IMR-90 (cell line): ENCODE results near the gene ARSJ. TPM values are rescaled to one million over a fixed set of nuclear protein-coding genes. Genes with fewer than 3 reads are reported as not detected.

Experiments
- ATAC-seq: fragments of 200-7000 bp; cut with Tn5 transposase; 2 replicates; pipeline ENCODE4 v1.9.1; 2020; ENCODE audit warnings: low read depth, mild to moderate bottlenecking, moderate library complexity
- BruUV-seq: library from RNA; stranded (reverse); fragments of 400-500 nt; replicated peaks from 2 replicates; lab custom pipeline; 2021; lab: Mats Ljungman, UMichigan
- CTCF ChIA-PET: fragments of 300-600 bp; formaldehyde crosslinking; extraction: SDS; loops from one replicate; lab custom pipeline; 2021; ENCODE audit warnings: antibody characterized with exemption; lab: Yijun Ruan, JAX
- POLR2A ChIA-PET: fragments of 300-600 bp; sonication (Branson Sonifier 250); formaldehyde crosslinking; loops from one replicate; lab custom pipeline; 2022; ENCODE audit warnings: antibody characterized with exemption; ENCODE audit not compliant: unreplicated experiment; lab: Charles Lee
- DNase-seq: peaks from one replicate; pipeline ENCODE4 v3.0.0; 2013
- H2AFZ ChIP-seq: replicated peaks from 2 replicates; pipeline ENCODE3; 2013; ENCODE audit warnings: low read length, mild to moderate bottlenecking; ENCODE audit not compliant: poor library complexity
- H2AK5ac ChIP-seq: 2 replicates; pipeline ENCODE4 v1.6.1; 2013; ENCODE audit warnings: low read depth, low read length, inconsistent platforms
- H2AK9ac ChIP-seq: replicated peaks from 2 replicates; pipeline ENCODE3; 2013; ENCODE audit warnings: mild to moderate bottlenecking, low read depth, low read length, moderate library complexity; ENCODE audit not compliant: poor library complexity
- H2BK120ac ChIP-seq: 2 replicates; pipeline ENCODE4 v1.6.1; 2013; ENCODE audit warnings: low read depth, low read length, inconsistent platforms
- H2BK15ac ChIP-seq: 3 replicates; pipeline ENCODE4 v1.6.1; 2013; ENCODE audit warnings: low read depth, low read length, inconsistent platforms
- H2BK20ac ChIP-seq: 2 replicates; pipeline ENCODE4 v1.6.1; 2013; ENCODE audit warnings: low read depth, mild to moderate bottlenecking, inconsistent platforms, low read length, moderate library complexity
- H2BK5ac ChIP-seq: 2 replicates; pipeline ENCODE4 v1.6.1; 2013; ENCODE audit warnings: mild to moderate bottlenecking, low read depth, low read length, inconsistent platforms; ENCODE audit not compliant: poor library complexity, severe bottlenecking
- H3K14ac ChIP-seq: replicated peaks from 2 replicates; pipeline ENCODE4 v1.6.1; 2013; ENCODE audit warnings: low read depth, low read length, inconsistent platforms
- H3K18ac ChIP-seq: 2 replicates; pipeline ENCODE4 v1.6.1; 2013; ENCODE audit warnings: low read depth, low read length, control low read depth
- H3K23ac ChIP-seq: 2 replicates; pipeline ENCODE4 v1.6.1; 2013; ENCODE audit warnings: low read depth, low read length, inconsistent platforms
- H3K27ac ChIP-seq: 2 replicates; pipeline ENCODE4 v1.5.1; 2013; ENCODE audit warnings: mild to moderate bottlenecking, control low read depth, low read length; ENCODE audit not compliant: insufficient read depth
- H3K27me3 ChIP-seq: 2 replicates; pipeline ENCODE4 v1.6.1; 2013; ENCODE audit warnings: low read length; ENCODE audit not compliant: control insufficient read depth, insufficient read depth
- H3K36me3 ChIP-seq: 2 replicates; pipeline ENCODE4 v1.6.1; 2013; ENCODE audit warnings: low read length, mixed read lengths; ENCODE audit not compliant: control insufficient read depth, insufficient read depth
- H3K4ac ChIP-seq: 2 replicates; pipeline ENCODE4 v1.6.1; 2013; ENCODE audit warnings: low read depth, low read length, inconsistent platforms
- H3K4me1 ChIP-seq: 2 replicates; pipeline ENCODE4 v1.6.1; 2013; ENCODE audit warnings: low read length, mixed read lengths; ENCODE audit not compliant: control insufficient read depth, insufficient read depth
- H3K4me2 ChIP-seq: 2 replicates; pipeline ENCODE4 v1.6.1; 2013; ENCODE audit warnings: low read depth, mild to moderate bottlenecking, control low read depth, low read length, moderate library complexity
- H3K4me3 ChIP-seq: 2 replicates; pipeline ENCODE4 v1.5.1; 2013; ENCODE audit warnings: low read depth, mild to moderate bottlenecking, control low read depth, low read length, moderate library complexity; ENCODE audit not compliant: insufficient read depth
- H3K56ac ChIP-seq: 2 replicates; pipeline ENCODE4 v1.6.1; 2013; ENCODE audit warnings: low read length, inconsistent platforms; ENCODE audit not compliant: insufficient read depth; ENCODE audit errors: extremely low read depth
- H3K79me1 ChIP-seq, 2 experiments: 2 replicates each; pipeline ENCODE4 v1.6.1; 2013; ENCODE audit warnings: low read length in 2 of 2, inconsistent platforms in 1 of 2, low read depth in 1 of 2
- H3K9ac ChIP-seq: 2 replicates; pipeline ENCODE4 v1.6.1; 2013; ENCODE audit warnings: low read depth, low read length, control low read depth
- H3K9me1 ChIP-seq: 2 replicates; pipeline ENCODE4 v1.6.1; 2013; ENCODE audit warnings: low read length, inconsistent platforms; ENCODE audit not compliant: insufficient read depth
- H3K9me3 ChIP-seq: 2 replicates; pipeline ENCODE4 v1.6.1; 2013; ENCODE audit warnings: low read length; ENCODE audit not compliant: control insufficient read depth, insufficient read depth
- H4K20me1 ChIP-seq: 2 replicates; pipeline ENCODE4 v1.6.1; 2013; ENCODE audit warnings: low read length, inconsistent platforms; ENCODE audit not compliant: insufficient read depth
- H4K5ac ChIP-seq: 2 replicates; pipeline ENCODE4 v1.6.1; 2013; ENCODE audit warnings: mild to moderate bottlenecking, low read depth, low read length, control low read depth
- H4K8ac ChIP-seq, 2 experiments: 2 replicates each; pipeline ENCODE4 v1.6.1; 2013; ENCODE audit warnings: low read depth in 2 of 2, low read length in 2 of 2, control low read depth in 1 of 2, inconsistent platforms in 1 of 2
- H4K91ac ChIP-seq: 2 replicates; pipeline ENCODE4 v1.6.1; 2013; ENCODE audit warnings: low read depth, low read length, inconsistent platforms; ENCODE audit not compliant: insufficient read depth
- BHLHE40 ChIP-seq: fragments of 150-350 bp; IDR thresholded peaks from 2 replicates; pipeline ENCODE4 v1.6.1; 2016; ENCODE audit warnings: mild to moderate bottlenecking, low read depth, low read length
- CEBPB ChIP-seq: IDR thresholded peaks from 2 replicates; pipeline ENCODE4 v1.6.1; 2012; ENCODE audit warnings: low read depth, low read length, improper control_type of control experiment
- FOS ChIP-seq: fragments of 150-350 bp; IDR thresholded peaks from 2 replicates; pipeline ENCODE4 v1.6.1; 2016; ENCODE audit warnings: low read depth, low read length
- MAZ ChIP-seq: IDR thresholded peaks from 2 replicates; pipeline ENCODE4 v1.6.1; 2012; ENCODE audit warnings: low read depth, mild to moderate bottlenecking, low read length, improper control_type of control experiment, moderate library complexity, borderline replicate concordance
- NFE2L2 ChIP-seq: fragments of 150-350 bp; IDR thresholded peaks from 2 replicates; pipeline ENCODE4 v1.6.1; 2016; ENCODE audit warnings: low read depth, mild to moderate bottlenecking, low read length
- POLR2A ChIP-seq: IDR thresholded peaks from 2 replicates; pipeline ENCODE4 v1.6.1; 2012; ENCODE audit warnings: mild to moderate bottlenecking, low read depth, low read length
- RAD21 ChIP-seq: IDR thresholded peaks from 2 replicates; pipeline ENCODE4 v1.6.1; 2012; ENCODE audit warnings: low read length, improper control_type of control experiment
- RCOR1 ChIP-seq: IDR thresholded peaks from 2 replicates; pipeline ENCODE4 v1.6.1; 2012; ENCODE audit warnings: mild to moderate bottlenecking, low read length, improper control_type of control experiment; ENCODE audit not compliant: insufficient replicate concordance
- RFX5 ChIP-seq: IDR thresholded peaks from 2 replicates; pipeline ENCODE4 v1.8.0; 2012; ENCODE audit warnings: low read depth, mild to moderate bottlenecking, low read length, moderate library complexity
- SMC3 ChIP-seq: fragments of 150-350 bp; IDR thresholded peaks from 2 replicates; pipeline ENCODE4 v1.6.1; 2016; ENCODE audit warnings: low read depth, mild to moderate bottlenecking, antibody characterized with exemption, low read length, moderate library complexity
- USF2 ChIP-seq: fragments of 150-350 bp; IDR thresholded peaks from 2 replicates; pipeline ENCODE4 v1.6.1; 2017; ENCODE audit warnings: mild to moderate bottlenecking, antibody characterized with exemption, low read length, low read depth
- WGBS, 2 experiments: methylation state at CpG; one replicate each; pipeline versions ENCODE4 v1.1.5 to v1.1.7; 2013; ENCODE audit warnings: missing lambda C conversion rate in 2 of 2; ENCODE audit not compliant: insufficient read length in 1 of 2; ENCODE audit errors: extremely low coverage in 2 of 2; 5-methylcytosine and 5-hydroxymethylcytosine counted together
- dilution Hi-C: fragments of 300-500 bp; cut with HindIII; formaldehyde crosslinking; loops from one replicate; pipeline ENCODE4 v1.14.3; 2018; ENCODE audit warnings: low sequenced_read_pairs; ENCODE audit not compliant: unreplicated experiment
- in situ Hi-C: fragments of 300-500 bp; cut with MboI; formaldehyde crosslinking; loops from 3 replicates; pipeline ENCODE4 v1.14.3; 2019; ENCODE audit warnings: low sequenced_read_pairs, inconsistent platforms, mixed read lengths
- intact Hi-C: fragments of 100-400 bp; cut with micrococcal nuclease; formaldehyde crosslinking; loops from 2 replicates; pipeline ENCODE4 v1.10.0; 2022
- polyA plus RNA-seq, 3 experiments: library from polyadenylated mRNA; depleted of rRNA; stranded (reverse); fragments of >200 nt; gene quantifications; 2 replicates each; pipeline ENCODE4 v1.2.3, GENCODE V29; 2012; ENCODE audit warnings: low replicate concordance in 1 of 3
- total RNA-seq: library from RNA; depleted of rRNA; stranded (reverse); fragments of >200 nt; gene quantifications from 2 replicates; pipeline ENCODE4 v1.2.3, GENCODE V29; 2012

Gene ARSJ
- total and polyA plus RNA-seq, 2 of the 4 experiments (the other 2 are of a cell fraction): 47.7 to 143 TPM

DNA sequence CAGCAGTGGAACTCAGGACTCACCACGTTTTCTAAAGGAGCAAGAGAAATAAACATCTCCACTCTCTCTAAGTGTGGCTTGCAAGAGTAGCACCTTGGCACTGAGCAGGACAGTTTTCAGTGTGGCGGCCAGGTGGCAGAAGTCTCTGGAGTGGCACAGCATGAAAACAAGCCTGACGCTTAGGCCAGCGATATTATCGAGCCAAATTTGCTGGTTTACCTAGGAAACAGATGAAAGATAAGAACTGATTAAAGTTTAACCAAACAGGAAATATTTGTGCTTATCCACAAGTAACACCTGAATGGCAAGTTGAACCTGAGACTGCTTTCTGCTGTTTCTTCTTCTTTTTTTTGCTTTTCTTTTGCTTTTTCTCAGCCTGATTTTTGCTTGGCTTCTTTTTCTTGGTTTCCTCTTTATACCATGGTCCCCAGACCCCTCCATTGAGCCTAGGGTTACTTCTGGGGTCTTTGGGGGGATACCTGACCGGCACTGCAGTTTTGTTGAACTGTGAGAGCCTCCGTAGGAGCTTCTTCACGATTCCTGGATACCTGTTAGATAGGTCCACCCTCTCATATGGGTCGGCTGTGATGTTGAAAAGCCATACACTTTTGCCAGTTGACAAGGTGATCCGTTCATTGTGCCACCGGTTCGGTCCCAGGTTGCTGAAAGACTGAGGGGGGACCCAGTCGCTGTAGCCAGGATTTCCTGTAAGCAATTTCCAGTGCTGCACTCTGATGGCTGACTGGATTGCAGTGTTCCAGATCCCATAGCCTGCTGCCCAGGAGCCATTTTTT is 77.3 kb downstream of the ARSJ start:
- no peak for DNase-seq
- H3K27me3 ChIP-seq: no peaks in the 10 kb centered on the region
- no peaks in the 10 kb centered on the region for H4K20me1 ChIP-seq
- ChIA-PET CTCF (no interaction called here), POLR2A (no interaction called here)
- no peak overlapping the region for H3K4me3 ChIP-seq
- no peak overlapping the region for H2BK15ac ChIP-seq
- no peak overlapping the region for H2BK120ac ChIP-seq
- dilution Hi-C loops: no loop called here
- H3K14ac ChIP-seq: no peak overlapping the region
- H4K91ac ChIP-seq: no peak overlapping the region
- no peak for ATAC-seq
- no peak overlapping the region for H2BK20ac ChIP-seq
- no peak overlapping the region for H3K4ac ChIP-seq
- H2AK9ac ChIP-seq: no peak overlapping the region
- H3K9ac ChIP-seq: no peak overlapping the region
- H3K27ac ChIP-seq: no peak overlapping the region
- no peak overlapping the region for H4K8ac ChIP-seq
- peaks cover 10% of the 10 kb centered on the region for H3K9me1 ChIP-seq
- 97% methylated on average over 5 of the region's 13 CpGs; no CpG with 5 or more reads in 1 of the 2 experiments for WGBS, 2 experiments
- intact Hi-C loops: loop anchor here (10.0 kb wide), 1 partner anchor 473 kb away; no protein-coding TSS in a partner anchor
- H3K23ac ChIP-seq: no peak overlapping the region
- H3K36me3 ChIP-seq: peaks cover 24% of the 10 kb centered on the region
- TF ChIP-seq RFX5 (no peak), RCOR1 (no peak), SMC3 (no peak), BHLHE40 (no peak), CEBPB (no peak), MAZ (no peak), NFE2L2 (no peak), USF2 (no peak), FOS (no peak), RAD21 (no peak), POLR2A (no peak)
- H3K4me2 ChIP-seq: no peak overlapping the region
- peaks cover 16 to 46% of the 10 kb centered on the region in 2 experiments for H3K79me1 ChIP-seq
- H3K9me3 ChIP-seq: no peaks in the 10 kb centered on the region
- in situ Hi-C loops: no loop called here
- TSS peak; percentile 52 for BruUV-seq
- H2AFZ ChIP-seq: no peak overlapping the region
- H2BK5ac ChIP-seq: no peak overlapping the region
- H2AK5ac ChIP-seq: no peak overlapping the region
- no peak overlapping the region for H4K5ac ChIP-seq
- no peak overlapping the region for H3K18ac ChIP-seq
- peaks cover 3% of the 10 kb centered on the region for H3K4me1 ChIP-seq
- no peak overlapping the region for H3K56ac ChIP-seq
